H54 (cell line): ENCODE measurements around the gene FMN2.
A peak's percentile ranks its signal among the peaks of the same experiment; 100 is the strongest.

Experiments used
- DNase-seq: peaks from one replicate; pipeline ENCODE4 v3.0.0; 2011; ENCODE audit warnings: low spot score, mixed read lengths; ENCODE audit not compliant: insufficient read length
- FAIRE-seq: peaks from 3 replicates; lab custom pipeline; 2011; peaks lifted over from hg19 to GRCh38; lab: Jason Lieb, UNC
- POLR2A ChIP-seq: IDR thresholded peaks from 2 replicates; pipeline ENCODE4 v1.6.1; 2011; ENCODE audit warnings: low read depth, mild to moderate bottlenecking, low read length

Gene FMN2

GRCh38 chr1:240107058-240107684 lies 15.5 kb downstream of the FMN2 start:
- DNase-seq (no peak), FAIRE-seq (no peak)
- no peak for TF ChIP-seq POLR2A

GRCh38 chr1:240109130-240109529 lies 17.4 kb downstream of the FMN2 start:
- FAIRE-seq (no peak), DNase-seq (no peak)
- no peak for TF ChIP-seq POLR2A

- FAIRE-seq = no peak
Measured at GRCh38 chr1:240109920-240110636, 18.4 kb downstream of the FMN2 start.

GRCh38 chr1:240111558-240111957 lies 19.9 kb downstream of the FMN2 start:
- FAIRE-seq (no peak), DNase-seq (no peak)
- no peak for TF ChIP-seq POLR2A

More at GRCh38 chr1:240109920-240110636, 18.4 kb downstream of the FMN2 start:
- TF ChIP-seq POLR2A = no peak
- DNase-seq = no peak

- TF ChIP-seq POLR2A = no peak
- no peak for FAIRE-seq
- no peak for DNase-seq
Measured at GRCh38 chr1:240114222-240114621, 22.5 kb downstream of the FMN2 start.

GRCh38 chr1:240115831-240116230 lies 24.1 kb downstream of the FMN2 start:
- FAIRE-seq = no peak
- no peak for DNase-seq
- TF ChIP-seq POLR2A = no peak

- FAIRE-seq (no peak), DNase-seq (no peak)
- TF ChIP-seq POLR2A = no peak
Measured at GRCh38 chr1:240116831-240117769, 25.4 kb downstream of the FMN2 start.

- DNase-seq = no peak
- no peak for FAIRE-seq
- TF ChIP-seq POLR2A = no peak
Measured at GRCh38 chr1:240117930-240118329, 26.2 kb downstream of the FMN2 start.

GRCh38 chr1:240122639-240123613 lies 31.2 kb downstream of the FMN2 start:
- FAIRE-seq (no peak), DNase-seq (no peak)
- TF ChIP-seq POLR2A = no peak

- no peak for TF ChIP-seq POLR2A
- FAIRE-seq = no peak
- DNase-seq = peak; percentile 10
Measured at GRCh38 chr1:240126821-240127220, 35.1 kb downstream of the FMN2 start.

- TF ChIP-seq POLR2A = no peak
- FAIRE-seq (no peak), DNase-seq (no peak)
Measured at GRCh38 chr1:240128366-240128765, 36.7 kb downstream of the FMN2 start.

GRCh38 chr1:240134113-240134512 lies 42.4 kb downstream of the FMN2 start:
- DNase-seq (no peak), FAIRE-seq (no peak)
- no peak for TF ChIP-seq POLR2A

GRCh38 chr1:240134596-240134995 lies 42.9 kb downstream of the FMN2 start:
- no peak for TF ChIP-seq POLR2A
- DNase-seq (no peak), FAIRE-seq (no peak)
